HCT116 (cell line): Measurements from ENCODE around the gene CERT1. TPM values are rescaled to one million over a fixed set of nuclear protein-coding genes. Genes with fewer than 3 reads are reported as not detected.

Experiments used
- ATAC-seq: fragments of 200-7000 bp; cut with Tn5 transposase; 2 replicates; pipeline ENCODE4 v1.9.1; 2020; ENCODE audit warnings: mild to moderate bottlenecking, moderate library complexity
- BruUV-seq: library from RNA; stranded (reverse); fragments of 400-500 nt; replicated peaks from 2 replicates; lab custom pipeline; 2021; lab: Mats Ljungman, UMichigan
- CTCF ChIA-PET: fragments of 300-600 bp; sonication (Branson Sonifier 250); formaldehyde crosslinking; loops from one replicate; lab custom pipeline; 2021; ENCODE audit warnings: antibody characterized with exemption; lab: Charles Lee
- POLR2A ChIA-PET: fragments of 300-600, 350-600 bp; sonication (Branson Sonifier 250); formaldehyde crosslinking; loops from one replicate; lab custom pipeline; 2021; ENCODE audit warnings: antibody characterized with exemption; lab: Charles Lee
- RAD21 ChIA-PET, 2 experiments: fragments of 300-600 bp; sonication (Branson Sonifier 250); formaldehyde crosslinking; loops; one replicate each; lab custom pipeline; 2023; ENCODE audit warnings: low total read pairs in 2 of 2; ENCODE audit not compliant: uncharacterized antibody in 2 of 2, unreplicated experiment in 2 of 2, low non-redundant PET in 1 of 2; lab: Charles Lee
- DNase-seq: peaks from one replicate; pipeline ENCODE4 v3.0.0-alpha.2; 2010; ENCODE audit warnings: low read depth, low spot score
- H2AFZ ChIP-seq: fragments of 200-600 bp; shearing (Covaris generic), sonication (generic); 2 replicates; pipeline ENCODE4 v1.6.1; 2017; ENCODE audit warnings: low read depth, mixed run types, mixed read lengths, antibody characterized with exemption, low read length; ENCODE audit not compliant: poor library complexity, severe bottlenecking
- H3K27ac ChIP-seq: 2 replicates; pipeline ENCODE4 v1.5.1; 2012; ENCODE audit warnings: low read depth, low read length
- H3K27me3 ChIP-seq: fragments of 200-600 bp; sonication (generic); 2 replicates; pipeline ENCODE4 v1.6.1; 2016; ENCODE audit warnings: mixed run types, low read length, mixed read lengths; ENCODE audit not compliant: insufficient read depth
- H3K36me3 ChIP-seq, 2 experiments: fragments of 200-500 bp in 1 of 2; fragments of 200-600 bp in 1 of 2; sonication (Bioruptor generic) in 1 of 2; sonication (generic) in 1 of 2; 2 replicates each; pipeline versions ENCODE4 v1.5.1 to v1.6.1; 2014 to 2016; ENCODE audit warnings: low read length in 2 of 2, inconsistent platforms in 1 of 2, mixed read lengths in 1 of 2, mixed run types in 1 of 2; ENCODE audit not compliant: insufficient read depth in 2 of 2, control insufficient read depth in 1 of 2
- H3K4me1 ChIP-seq, 2 experiments: fragments of 200-600 bp in 1 of 2; sonication (generic) in 1 of 2; 2 replicates each; pipeline versions ENCODE4 v1.5.1 to v1.6.1; 2012 to 2017; ENCODE audit warnings: low read length in 2 of 2, inconsistent platforms in 1 of 2, mild to moderate bottlenecking in 1 of 2, mixed read lengths in 1 of 2, mixed run types in 1 of 2, moderate library complexity in 1 of 2; ENCODE audit not compliant: insufficient read depth in 2 of 2, control insufficient read depth in 1 of 2
- H3K4me2 ChIP-seq: fragments of 200-600 bp; sonication (generic); 2 replicates; pipeline ENCODE4 v1.6.1; 2017; ENCODE audit warnings: mixed run types, low read length, mixed read lengths
- H3K4me3 ChIP-seq, 2 experiments: fragments of 200-600 bp in 1 of 2; sonication (generic) in 1 of 2; replicated peaks in 1 of 2; 2 replicates each; pipeline ENCODE4 v1.5.1; 2011 to 2016; ENCODE audit warnings: low read length in 2 of 2, control low read depth in 1 of 2, low read depth in 1 of 2, mild to moderate bottlenecking in 1 of 2, mixed read lengths in 1 of 2, mixed run types in 1 of 2
- H3K79me2 ChIP-seq: fragments of 200-600 bp; sonication (generic); 2 replicates; pipeline ENCODE4 v1.6.1; 2017; ENCODE audit warnings: mild to moderate bottlenecking, mixed run types, low read length, moderate library complexity, mixed read lengths; ENCODE audit not compliant: insufficient read depth
- H3K9ac ChIP-seq: fragments of 200-600 bp; sonication (generic); 2 replicates; pipeline ENCODE4 v1.6.1; 2016; ENCODE audit warnings: low read length, mixed read lengths
- H3K9me2 ChIP-seq: fragments of 200-600 bp; sonication (generic), shearing (Covaris generic); 2 replicates; pipeline ENCODE4 v1.6.1; 2017; ENCODE audit warnings: mixed run types, mild to moderate bottlenecking, moderate library complexity; ENCODE audit not compliant: insufficient read depth
- H3K9me3 ChIP-seq, 2 experiments: fragments of 200-500 bp in 1 of 2; fragments of 200-600 bp in 1 of 2; sonication (Bioruptor generic) in 1 of 2; sonication (generic) in 1 of 2; 2 replicates each; pipeline ENCODE4 v1.6.1; 2014 to 2017; ENCODE audit warnings: low read length in 2 of 2, mixed read lengths in 2 of 2, inconsistent platforms in 1 of 2, low read depth in 1 of 2, mild to moderate bottlenecking in 1 of 2, mixed run types in 1 of 2, moderate library complexity in 1 of 2; ENCODE audit not compliant: control insufficient read depth in 1 of 2, insufficient read depth in 1 of 2
- H4K20me1 ChIP-seq: fragments of 200-600 bp; sonication (generic), shearing (Covaris generic); 2 replicates; pipeline ENCODE4 v1.6.1; 2017; ENCODE audit warnings: mixed run types, mild to moderate bottlenecking, moderate library complexity; ENCODE audit not compliant: insufficient read depth
- ATF3 ChIP-seq: IDR thresholded peaks from 2 replicates; pipeline ENCODE4 v1.6.1; 2012
- CTCF ChIP-seq, 3 experiments: fragments of 200-600 bp in 1 of 3; sonication (generic) in 1 of 3; IDR thresholded peaks in 2 of 3; conservative IDR thresholded peaks in 1 of 3; 2 replicates each; pipeline ENCODE4 v1.5.1; 2012 to 2017; ENCODE audit warnings: low read depth in 2 of 3, low read length in 2 of 3, antibody characterized with exemption in 1 of 3, borderline replicate concordance in 1 of 3, control low read depth in 1 of 3, mild to moderate bottlenecking in 1 of 3, mixed read lengths in 1 of 3, mixed run types in 1 of 3, moderate library complexity in 1 of 3; ENCODE audit not compliant: insufficient read depth in 1 of 3
- EGR1 ChIP-seq: IDR thresholded peaks from 2 replicates; pipeline ENCODE4 v1.6.1; 2012; ENCODE audit warnings: low read depth
- EZH2 ChIP-seq: fragments of 200-600 bp; sonication (generic); IDR thresholded peaks from 2 replicates; pipeline ENCODE4 v1.6.1; 2017; ENCODE audit warnings: antibody characterized with exemption, mixed run types
- EZH2phosphoT487 ChIP-seq: fragments of 200-600 bp; IDR thresholded peaks from 2 replicates; pipeline ENCODE4 v1.6.1; 2018; ENCODE audit warnings: antibody characterized with exemption, borderline replicate concordance
- FOSL1 ChIP-seq: IDR thresholded peaks from 2 replicates; pipeline ENCODE4 v1.6.1; 2012; ENCODE audit warnings: low read depth
- JUND ChIP-seq: IDR thresholded peaks from 2 replicates; pipeline ENCODE4 v1.6.1; 2012
- MAX ChIP-seq: IDR thresholded peaks from 2 replicates; pipeline ENCODE4 v1.6.1; 2012
- POLR2A ChIP-seq: IDR thresholded peaks from 2 replicates; pipeline ENCODE4 v1.7.0; 2011; ENCODE audit warnings: borderline replicate concordance; ENCODE audit not compliant: insufficient read depth, insufficient read length; ENCODE audit errors: extremely low read depth
- RAD21 ChIP-seq: IDR thresholded peaks from 2 replicates; pipeline ENCODE4 v1.6.1; 2012; ENCODE audit warnings: low read depth, mild to moderate bottlenecking
- REST ChIP-seq: IDR thresholded peaks from 2 replicates; pipeline ENCODE4 v1.6.1; 2012; ENCODE audit warnings: low read depth
- SIN3A ChIP-seq: IDR thresholded peaks from 2 replicates; pipeline ENCODE4 v1.6.1; 2012; ENCODE audit warnings: low read depth
- SRF ChIP-seq: IDR thresholded peaks from 2 replicates; pipeline ENCODE4 v1.6.1; 2012; ENCODE audit warnings: low read depth
- YY1 ChIP-seq: IDR thresholded peaks from 2 replicates; pipeline ENCODE4 v1.6.1; 2011; ENCODE audit warnings: low read length, low read depth, moderate library complexity, mild to moderate bottlenecking; ENCODE audit not compliant: insufficient replicate concordance; ENCODE audit errors: extremely low read depth
- ZBTB33 ChIP-seq: IDR thresholded peaks from 2 replicates; pipeline ENCODE4 v1.6.1; 2011; ENCODE audit warnings: mild to moderate bottlenecking, low read length, moderate library complexity; ENCODE audit not compliant: insufficient replicate concordance; ENCODE audit errors: extremely low read depth
- ZFX ChIP-seq: fragments of 450-650 bp; IDR thresholded peaks from 2 replicates; pipeline ENCODE4 v1.6.1; 2017
- ZNF274 ChIP-seq: fragments of 200-500 bp; sonication (Bioruptor generic); IDR thresholded peaks from 2 replicates; pipeline ENCODE4 v1.6.1; 2014; ENCODE audit warnings: mild to moderate bottlenecking, low read depth, low read length, inconsistent platforms
- intact Hi-C: fragments of 100-400 bp; cut with micrococcal nuclease; formaldehyde crosslinking; loops from 2 replicates; pipeline ENCODE4 v1.10.0; 2022
- total RNA-seq: library from RNA; stranded (reverse); gene quantifications from one replicate; pipeline ENCODE4 v1.2.1, GENCODE V29; 2021; ENCODE audit not compliant: unreplicated experiment

The CERT1 gene
- total RNA-seq, 1 experiment from 2014 or later, result 22.8 TPM

GRCh38 chr5:75348241-75348640 is 163.2 kb downstream of the CERT1 start:
- intact Hi-C loops, result no loop called here
- no TSS peak for BruUV-seq
- Histone ChIP-seq H3K79me2 (peaks cover 31% of the 10 kb centered on the region), H3K27ac (no peak overlapping the region), H3K4me1 (no peaks in the 10 kb centered on the region), H3K9me3 (no peaks in the 10 kb centered on the region), H3K27me3 (no peaks in the 10 kb centered on the region), H4K20me1 (no peaks in the 10 kb centered on the region), H2AFZ (no peak overlapping the region), H3K4me2 (no peak overlapping the region), H3K36me3 (peaks cover 57 to 75% of the 10 kb centered on the region in 2 experiments), H3K9me2 (no peaks in the 10 kb centered on the region), H3K4me3 (no peak overlapping the region), H3K9ac (no peak overlapping the region)
- POLR2A ChIA-PET, result no interaction called here
- TF ChIP-seq SIN3A (no peak), ZBTB33 (no peak), EGR1 (no peak), ZNF274 (no peak), MAX (no peak), SRF (no peak), RAD21 (no peak), POLR2A (no peak), CTCF (IDR thresholded peaks at IDR 0.05 in 2 of 3, conservative IDR thresholded peaks at IDR 0.05 in 1 of 3; ENCODE audit: borderline replicate concordance in 1 of 3, insufficient read depth in 1 of 3, low read depth in 2 of 3, low read length in 2 of 3) (no peak), EZH2 (no peak), FOSL1 (no peak), YY1 (no peak), ZFX (no peak), ATF3 (no peak), REST (no peak), EZH2phosphoT487 (no peak), JUND (no peak)
- CTCF ChIA-PET, result no interaction called here
- no peak for ATAC-seq
- no peak for DNase-seq
- RAD21 ChIA-PET, result no interaction called here
